B cell (primary cell): ENCODE measurements around the gene WNT1. TPM values are rescaled to one million over a fixed set of nuclear protein-coding genes. Genes with fewer than 3 reads are reported as not detected.

ENCODE experiments used
- ATAC-seq: fragments of 200-7000 bp; cut with Tn5 transposase; one replicate; pipeline ENCODE4 v1.10.0; 2021; ENCODE audit warnings: low read depth, mild to moderate bottlenecking, moderate number of reproducible peaks, moderate library complexity
- CTCF ChIA-PET: fragments of 350-600 bp; sonication (Branson Sonifier 250); formaldehyde crosslinking; loops from one replicate; lab custom pipeline; 2021; ENCODE audit warnings: antibody characterized with exemption, inconsistent platforms; lab: Charles Lee
- POLR2A ChIA-PET: fragments of 350-600 bp; sonication (Branson Sonifier 250); formaldehyde crosslinking; loops from one replicate; lab custom pipeline; 2021; ENCODE audit warnings: antibody characterized with exemption; lab: Charles Lee
- DNase-seq: peaks from one replicate; pipeline ENCODE4 v3.0.0; 2013
- H2AFZ ChIP-seq: 2 replicates; pipeline ENCODE4 v1.6.1; 2012; ENCODE audit warnings: mild to moderate bottlenecking, low read depth, low read length; ENCODE audit not compliant: insufficient read depth, poor library complexity, severe bottlenecking
- H3K27ac ChIP-seq, 2 donors: 1 replicate in 1 of 2; 2 replicates in 1 of 2; pipeline ENCODE4 v1.5.1; 2012 to 2013; ENCODE audit warnings: low read length in 2 of 2, mild to moderate bottlenecking in 2 of 2, moderate library complexity in 1 of 2
- H3K27me3 ChIP-seq, 4 experiments: fragments of 200-600 bp in 1 of 4; sonication (generic) in 1 of 4; replicated peaks in 1 of 4; 1 replicate in 2 of 4; 2 replicates in 2 of 4; pipeline versions ENCODE4 v1.6.1 to v1.7.0; 2013 to 2016; ENCODE audit warnings: low read length in 3 of 4, mild to moderate bottlenecking in 2 of 4, mixed read lengths in 1 of 4, moderate library complexity in 1 of 4; ENCODE audit not compliant: insufficient read depth in 4 of 4, control insufficient read depth in 3 of 4; ENCODE audit errors: control extremely low read depth in 1 of 4
- H3K36me3 ChIP-seq, 2 experiments: replicated peaks in 1 of 2; 1 replicate in 1 of 2; 2 replicates in 1 of 2; pipeline versions ENCODE4 v1.6.1 to v1.7.1; 2013; ENCODE audit warnings: low read length in 1 of 2; ENCODE audit not compliant: insufficient read depth in 2 of 2, control insufficient read depth in 1 of 2; ENCODE audit errors: control extremely low read depth in 1 of 2, extremely low read depth in 1 of 2
- H3K4me1 ChIP-seq, 2 donors: fragments of 200-600 bp in 1 of 2; sonication (generic) in 1 of 2; 1 replicate in 1 of 2; 2 replicates in 1 of 2; pipeline versions ENCODE4 v1.5.1 to v1.6.1; 2013 to 2017; ENCODE audit warnings: low read length in 2 of 2; ENCODE audit not compliant: control insufficient read depth in 2 of 2, insufficient read depth in 2 of 2
- H3K4me2 ChIP-seq: replicated peaks from 2 replicates; pipeline ENCODE3; 2012; ENCODE audit warnings: mild to moderate bottlenecking, low read depth, low read length; ENCODE audit not compliant: poor library complexity, severe bottlenecking
- H3K4me3 ChIP-seq, 5 experiments: fragments of 200-600 bp in 1 of 5; sonication (generic) in 1 of 5; 1 replicate in 3 of 5; 2 replicates in 2 of 5; pipeline versions ENCODE4 v1.5.1 to v1.7.0; 2011 to 2016; ENCODE audit warnings: low read length in 4 of 5, mild to moderate bottlenecking in 4 of 5, low read depth in 2 of 5, control low read depth in 1 of 5, moderate library complexity in 1 of 5; ENCODE audit not compliant: insufficient read depth in 1 of 5; ENCODE audit errors: control extremely low read depth in 1 of 5, extremely low read depth in 1 of 5
- H3K79me2 ChIP-seq: fragments of 200-600 bp; sonication (generic); one replicate; pipeline ENCODE4 v1.6.0; 2016; ENCODE audit warnings: low read length; ENCODE audit not compliant: control insufficient read depth, insufficient read depth
- H3K9ac ChIP-seq: fragments of 200-600 bp; sonication (generic); 2 replicates; pipeline ENCODE4 v1.6.1; 2017; ENCODE audit warnings: mild to moderate bottlenecking, low read length, moderate library complexity
- H3K9me3 ChIP-seq, 3 donors: one replicate each; pipeline versions ENCODE4 v1.6.1 to v1.7.1; 2013; ENCODE audit warnings: low read length in 2 of 3; ENCODE audit not compliant: control insufficient read depth in 2 of 3, insufficient read depth in 1 of 3; ENCODE audit errors: control extremely low read depth in 1 of 3
- H4K20me1 ChIP-seq: 2 replicates; pipeline ENCODE4 v1.6.0; 2012; ENCODE audit warnings: mild to moderate bottlenecking, low read length; ENCODE audit not compliant: insufficient read depth, control insufficient read depth, poor library complexity, severe bottlenecking
- H3K27ac Mint-ChIP-seq: one replicate; pipeline ENCODE4 v1.8.0; 2021; ENCODE audit warnings: mixed read lengths
- H3K27me3 Mint-ChIP-seq: one replicate; pipeline ENCODE4 v1.8.0; 2021; ENCODE audit warnings: mixed read lengths
- H3K4me1 Mint-ChIP-seq: one replicate; pipeline ENCODE4 v1.8.0; 2021; ENCODE audit warnings: mixed read lengths
- H3K4me3 Mint-ChIP-seq: one replicate; pipeline ENCODE4 v1.8.0; 2021; ENCODE audit warnings: mixed read lengths
- H3K9me3 Mint-ChIP-seq: one replicate; pipeline ENCODE4 v1.8.0; 2022; ENCODE audit warnings: mixed read lengths; ENCODE audit not compliant: insufficient read depth
- CTCF ChIP-seq: fragments of 200-600 bp; IDR thresholded peaks from one replicate; pipeline ENCODE4 v1.8.0; 2022; ENCODE audit warnings: antibody characterized with exemption, mild to moderate bottlenecking
- EZH2 ChIP-seq: IDR thresholded peaks from 2 replicates; pipeline ENCODE4 v1.6.1; 2012; ENCODE audit warnings: borderline replicate concordance, low read depth, mild to moderate bottlenecking, moderate library complexity, low read length; ENCODE audit not compliant: insufficient read depth, poor library complexity, severe bottlenecking
- WGBS: methylation state at CpG from one replicate; pipeline ENCODE4 v1.1.5; 2013; ENCODE audit warnings: missing lambda C conversion rate; ENCODE audit not compliant: insufficient coverage; 5-methylcytosine and 5-hydroxymethylcytosine counted together
- intact Hi-C: fragments of 100-400 bp; cut with micrococcal nuclease; formaldehyde crosslinking; loops from one replicate; pipeline ENCODE4 v1.10.0; 2022
- polyA plus RNA-seq: library from polyadenylated mRNA; depleted of rRNA; stranded (reverse); fragments of >200 nt; gene quantifications from 2 replicates; pipeline ENCODE4 v1.2.3, GENCODE V29; 2012
- total RNA-seq, 2 donors: library from RNA; stranded (reverse); fragments of 120-200 nt in 1 of 2; gene quantifications; 1 replicate in 1 of 2; 2 replicates in 1 of 2; pipeline versions ENCODE4 v1.2.3 to v1.2.4, GENCODE V29; 2013 to 2022

The WNT1 gene
- total and polyA plus RNA-seq, 2 donors (not counting 1 experiment from before 2014, with no cell fraction given): 0.55 TPM; not detected in 1

GRCh38 chr12:49019120-49019430, 41.0 kb downstream of the WNT1 start:
- H3K4me2 ChIP-seq: peak overlapping the region; percentile 85
- H2AFZ ChIP-seq: peak overlapping the region; percentile 67
- no peak for DNase-seq
- peak overlapping the region; percentile 98 for H3K27ac Mint-ChIP-seq
- H3K9me3 ChIP-seq: no peaks in the 10 kb centered on the region
- H3K9ac ChIP-seq: peak overlapping the region; percentile 91
- H3K9me3 Mint-ChIP-seq: no peaks in the 10 kb centered on the region
- H3K27me3 Mint-ChIP-seq: no peaks in the 10 kb centered on the region
- H3K27me3 ChIP-seq: no peaks in the 10 kb centered on the region
- H3K27ac ChIP-seq: peak overlapping the region; percentile 95 to 99
- peaks cover 0 to 32% of the 10 kb centered on the region in 2 experiments for H3K36me3 ChIP-seq
- H4K20me1 ChIP-seq: peaks cover 5% of the 10 kb centered on the region
- CTCF ChIA-PET: interaction anchor here (0.7 to 3.2 kb wide), 10 partner anchors 11 to 166 kb away, joined by 3 to 27 read pairs (median 4); partner anchors contain the start of gene LMBR1L
- intact Hi-C loops: loop anchor here (2.0 kb wide), 1 partner anchor 348 kb away; the partner anchor contains the start of gene SPATS2
- peak; percentile 52 for ATAC-seq
- no peak for TF ChIP-seq CTCF
- TF ChIP-seq EZH2: no peak
- POLR2A ChIA-PET: interaction anchor here (0.7 to 1.9 kb wide), 4 partner anchors 9 to 37 kb away, joined by 3 to 19 read pairs (median 4); no protein-coding TSS in a partner anchor
- H3K4me3 ChIP-seq: peak overlapping the region; percentile 79 to 88 (median 86)
- no CpG with 5 or more reads among the region's 8 CpGs for WGBS
- peaks cover 18 to 21% of the 10 kb centered on the region in 2 donors for H3K4me1 ChIP-seq
- peaks cover 43% of the 10 kb centered on the region for H3K79me2 ChIP-seq
- peak overlapping the region; percentile 91 for H3K4me3 Mint-ChIP-seq
- H3K4me1 Mint-ChIP-seq: peaks cover 29% of the 10 kb centered on the region
